ENCODE data around the gene DDX24.

Gene DDX24

GRCh38 chr14:94045101-94045500 is 35.9 kb downstream of the DDX24 start:
- no peak for TF ChIP-seq CTCF (IDR thresholded peaks at IDR 0.05; ENCODE audit: low read depth, low read length)
- no peak for TF ChIP-seq MYC (IDR thresholded peaks at IDR 0.05; ENCODE audit: low read depth, low read length)
- TF ChIP-seq, protein P1, sequence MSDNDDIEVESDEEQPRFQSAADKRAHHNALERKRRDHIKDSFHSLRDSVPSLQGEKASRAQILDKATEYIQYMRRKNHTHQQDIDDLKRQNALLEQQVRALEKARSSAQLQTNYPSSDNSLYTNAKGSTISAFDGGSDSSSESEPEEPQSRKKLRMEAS (IDR thresholded peaks at IDR 0.05; ENCODE audit: low read depth, low read length) = no peak
- no peak for TF ChIP-seq POLR2A (IDR thresholded peaks at IDR 0.05; ENCODE audit: extremely low read depth, insufficient read length)
- no peak for DNase-seq (ENCODE audit: low read depth)
- H3K4me3 ChIP-seq (ENCODE audit: low read depth, low read length) = no peak overlapping the region

DNA sequence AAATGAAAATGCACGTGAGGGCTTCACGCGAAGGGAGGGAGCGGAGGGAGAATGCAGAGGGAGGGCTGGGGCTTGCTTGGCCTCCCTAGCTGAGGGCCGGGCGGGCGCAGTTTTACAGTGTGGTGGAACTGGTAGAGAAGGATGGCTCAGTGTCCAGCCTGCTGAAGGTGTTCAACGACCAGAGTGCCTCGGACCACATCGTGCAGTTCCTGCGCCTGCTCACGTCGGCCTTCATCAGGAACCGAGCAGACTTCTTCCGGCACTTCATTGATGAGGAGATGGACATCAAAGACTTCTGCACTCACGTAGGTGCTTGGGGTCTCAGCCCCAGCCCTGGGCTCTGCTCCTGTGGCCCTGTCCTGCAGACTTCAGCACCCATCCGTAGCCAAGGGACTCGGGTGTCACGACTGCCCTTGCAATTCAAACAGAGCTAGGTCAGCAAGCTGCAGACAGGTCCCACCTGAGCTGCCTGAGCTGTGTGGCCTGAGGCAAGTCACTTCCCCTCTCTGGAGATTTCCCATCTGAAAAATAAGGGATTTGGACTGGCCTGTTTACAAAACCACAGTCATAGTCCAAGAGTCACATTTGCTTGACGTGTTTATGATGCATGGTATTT is 36.4 kb downstream of the DDX24 start:
- DNase-seq (ENCODE audit: low read depth) = no peak
- TF ChIP-seq CTCF (IDR thresholded peaks at IDR 0.05; ENCODE audit: low read depth, low read length) = no peak
- no peak overlapping the region for H3K4me3 ChIP-seq (ENCODE audit: low read depth, low read length)

DNA sequence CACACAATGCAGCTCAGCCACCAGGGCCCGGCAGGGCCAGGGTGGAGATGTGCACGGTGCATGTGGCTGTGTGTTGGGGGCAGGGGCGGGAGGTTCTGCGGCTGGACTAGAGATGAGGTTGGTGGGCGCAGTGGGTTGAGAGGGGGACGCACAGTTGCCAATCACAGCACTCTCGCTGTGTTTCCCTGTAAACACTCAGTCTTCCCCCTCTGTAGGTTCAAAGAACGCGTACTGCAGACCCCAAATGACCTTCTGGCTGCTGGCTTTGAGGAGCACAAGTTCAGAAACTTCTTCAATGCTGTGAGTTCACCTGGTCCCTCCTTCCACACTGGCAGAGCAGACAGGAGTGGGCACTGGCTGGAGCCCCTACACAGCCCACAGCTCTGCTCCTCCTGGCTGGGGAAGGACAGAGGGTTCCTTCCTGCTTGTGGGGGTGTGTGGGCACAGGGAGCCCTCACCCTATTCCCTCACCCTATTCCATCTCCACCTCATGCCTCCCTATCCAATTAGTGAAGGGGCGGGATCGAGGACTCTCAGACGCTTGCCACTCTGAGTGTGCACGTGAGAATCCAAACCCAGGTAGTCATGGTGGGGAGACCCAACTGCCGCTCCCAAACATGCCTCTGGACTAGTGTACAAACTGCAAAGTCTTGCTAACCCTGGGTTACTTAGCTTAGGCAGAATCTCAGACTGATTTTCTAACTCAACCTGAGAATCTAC is 37.1 kb downstream of the DDX24 start:
- H3K4me3 ChIP-seq (ENCODE audit: low read depth, low read length) = no peak overlapping the region
- no peak for DNase-seq (ENCODE audit: low read depth)
- TF ChIP-seq POLR2A (IDR thresholded peaks at IDR 0.05; ENCODE audit: extremely low read depth, insufficient read length) (no peak), CTCF (IDR thresholded peaks at IDR 0.05; ENCODE audit: low read depth, low read length) (no peak), MYC (IDR thresholded peaks at IDR 0.05; ENCODE audit: low read depth, low read length) (no peak)
- TF ChIP-seq, protein P1 (IDR thresholded peaks at IDR 0.05; ENCODE audit: low read depth, low read length) = no peak

GRCh38 chr14:94043111-94043755 is 37.8 kb downstream of the DDX24 start:
- no peak for TF ChIP-seq CTCF (IDR thresholded peaks at IDR 0.05; ENCODE audit: low read depth, low read length)
- no peak for TF ChIP-seq POLR2A (IDR thresholded peaks at IDR 0.05; ENCODE audit: extremely low read depth, insufficient read length)
- no peak for TF ChIP-seq MYC (IDR thresholded peaks at IDR 0.05; ENCODE audit: low read depth, low read length)
- TF ChIP-seq, protein P1 (IDR thresholded peaks at IDR 0.05; ENCODE audit: low read depth, low read length) = no peak
- DNase-seq (ENCODE audit: low read depth) = no peak
- no peak overlapping the region for H3K4me3 ChIP-seq (ENCODE audit: low read depth, low read length)

- TF ChIP-seq MYC (IDR thresholded peaks at IDR 0.05; ENCODE audit: low read depth, low read length) = no peak
- TF ChIP-seq, protein P1 (IDR thresholded peaks at IDR 0.05; ENCODE audit: low read depth, low read length) = no peak
- TF ChIP-seq POLR2A (IDR thresholded peaks at IDR 0.05; ENCODE audit: extremely low read depth, insufficient read length) = no peak
- no peak for DNase-seq (ENCODE audit: low read depth)
Measured at GRCh38 chr14:94042433-94043091, 38.4 kb downstream of the DDX24 start.

More at GRCh38 chr14:94042433-94043091, 38.4 kb downstream of the DDX24 start:
- H3K4me3 ChIP-seq (ENCODE audit: low read depth, low read length) = no peak overlapping the region
